ENCODE data around the gene ALPL. TPM values are rescaled to one million over a fixed set of nuclear protein-coding genes. Genes with fewer than 3 reads are reported as not detected.

Gene ALPL
- total and polyA plus RNA-seq, 9 of the 15 experiments (the other 6 are each of a cell fraction or from before 2014, with no cell fraction given): 0.04 to 0.38 (median 0.18) TPM; not detected in 4

DNA sequence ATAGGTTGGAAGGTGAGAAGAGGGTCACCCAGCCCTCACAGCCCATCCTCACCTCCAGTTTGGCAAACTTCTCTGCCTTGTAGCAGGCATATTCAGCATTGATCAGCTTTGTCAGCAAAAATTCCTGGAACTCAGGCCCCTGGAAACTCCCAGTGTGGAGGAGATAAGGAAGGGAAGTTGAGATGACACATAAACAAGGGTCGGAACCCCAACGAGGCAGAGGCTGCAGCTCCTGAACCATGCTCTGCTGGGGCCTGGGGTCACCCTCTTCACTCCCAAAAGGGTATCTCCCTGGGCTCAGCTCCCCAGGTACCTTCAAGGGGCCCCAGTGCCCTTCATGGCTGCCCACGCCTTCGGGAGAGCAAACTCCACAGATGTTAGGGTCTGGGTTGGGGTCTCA is 99.6 kb downstream of the ALPL start (continued):
- TF ChIP-seq ETV6 (IDR thresholded peaks at IDR 0.05; ENCODE audit: borderline replicate concordance in 1 of 2, low read depth in 2 of 2, low read length in 1 of 2) (no peak), ETV6 (CRISPR knock-in tag; IDR thresholded peaks at IDR 0.05; ENCODE audit: borderline replicate concordance) (no peak), HDAC2 (IDR thresholded peaks at IDR 0.05) (no peak; the same call in 1 of the 2 replicates), BRF1 (IDR thresholded peaks at IDR 0.05; ENCODE audit: borderline replicate concordance, extremely low read depth, insufficient read length) (no peak), ETV5 (CRISPR knock-in tag; IDR thresholded peaks at IDR 0.05; ENCODE audit: low read depth) (no peak), TBL1XR1 (IDR thresholded peaks at IDR 0.05; ENCODE audit: low read length in 2 of 2) (peak; percentile 46 to 75; a peak in 1 of 4 replicates), ZMIZ1 (IDR thresholded peaks at IDR 0.05; ENCODE audit: low read depth in 2 of 2, low read length in 2 of 2) (no peak), SUPT5H (IDR thresholded peaks at IDR 0.05) (no peak), ZNF253 (CRISPR knock-in tag; conservative IDR thresholded peaks at IDR 0.05) (no peak), UBTF (IDR thresholded peaks at IDR 0.05; ENCODE audit: borderline replicate concordance in 1 of 2, low read depth in 2 of 2, low read length in 2 of 2) (0 out of 4 replicates have a peak, but pooled peaks of 1 of the 2 experiments have one; percentile 29), DPF2 (IDR thresholded peaks at IDR 0.05) (peak; percentile 81), HMG20A (CRISPR knock-in tag; conservative IDR thresholded peaks at IDR 0.05) (no peak), MTA2 (IDR thresholded peaks at IDR 0.05; ENCODE audit: low read depth) (peak; percentile 19; the same call in 1 of the 2 replicates), ZC3H4 (CRISPR knock-in tag; IDR thresholded peaks at IDR 0.05; ENCODE audit: borderline replicate concordance) (no peak), ELK1 (CRISPR knock-in tag; IDR thresholded peaks at IDR 0.05) (no peak), HOXB6 (CRISPR knock-in tag; IDR thresholded peaks at IDR 0.05; ENCODE audit: borderline replicate concordance) (no peak), KDM1A (IDR thresholded peaks at IDR 0.05) (no peak), ZNF740 (CRISPR knock-in tag; IDR thresholded peaks at IDR 0.05) (no peak), ZNF740 (tag; IDR thresholded peaks at IDR 0.05) (no peak), ZNF384 (IDR thresholded peaks at IDR 0.05; ENCODE audit: low read depth, low read length) (no peak)
- TF ChIP-seq, protein P1, sequence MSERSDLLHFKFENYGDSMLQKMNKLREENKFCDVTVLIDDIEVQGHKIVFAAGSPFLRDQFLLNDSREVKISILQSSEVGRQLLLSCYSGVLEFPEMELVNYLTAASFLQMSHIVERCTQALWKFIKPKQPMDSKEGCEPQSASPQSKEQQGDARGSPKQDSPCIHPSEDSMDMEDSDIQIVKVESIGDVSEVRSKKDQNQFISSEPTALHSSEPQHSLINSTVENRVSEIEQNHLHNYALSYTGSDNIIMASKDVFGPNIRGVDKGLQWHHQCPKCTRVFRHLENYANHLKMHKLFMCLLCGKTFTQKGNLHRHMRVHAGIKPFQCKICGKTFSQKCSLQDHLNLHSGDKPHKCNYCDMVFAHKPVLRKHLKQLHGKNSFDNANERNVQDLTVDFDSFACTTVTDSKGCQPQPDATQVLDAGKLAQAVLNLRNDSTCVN (CRISPR knock-in tag; IDR thresholded peaks at IDR 0.05): no peak
